ENCODE results near the gene SULT4A1. TPM values are rescaled to one million over a fixed set of nuclear protein-coding genes. Genes with fewer than 3 reads are reported as not detected.
A peak's percentile ranks its signal among the peaks of the same experiment; 100 is the strongest.
"Not testable (repeated sequence)": the region's sequence is repeated elsewhere in the genome, so short reads cannot be mapped to it uniquely, and the experiment has no call there.

The SULT4A1 gene, protein sequence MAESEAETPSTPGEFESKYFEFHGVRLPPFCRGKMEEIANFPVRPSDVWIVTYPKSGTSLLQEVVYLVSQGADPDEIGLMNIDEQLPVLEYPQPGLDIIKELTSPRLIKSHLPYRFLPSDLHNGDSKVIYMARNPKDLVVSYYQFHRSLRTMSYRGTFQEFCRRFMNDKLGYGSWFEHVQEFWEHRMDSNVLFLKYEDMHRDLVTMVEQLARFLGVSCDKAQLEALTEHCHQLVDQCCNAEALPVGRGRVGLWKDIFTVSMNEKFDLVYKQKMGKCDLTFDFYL
- 0.25 and 0.87 TPM in 2 replicates for total RNA-seq (2012; rRNA removed)

DNA sequence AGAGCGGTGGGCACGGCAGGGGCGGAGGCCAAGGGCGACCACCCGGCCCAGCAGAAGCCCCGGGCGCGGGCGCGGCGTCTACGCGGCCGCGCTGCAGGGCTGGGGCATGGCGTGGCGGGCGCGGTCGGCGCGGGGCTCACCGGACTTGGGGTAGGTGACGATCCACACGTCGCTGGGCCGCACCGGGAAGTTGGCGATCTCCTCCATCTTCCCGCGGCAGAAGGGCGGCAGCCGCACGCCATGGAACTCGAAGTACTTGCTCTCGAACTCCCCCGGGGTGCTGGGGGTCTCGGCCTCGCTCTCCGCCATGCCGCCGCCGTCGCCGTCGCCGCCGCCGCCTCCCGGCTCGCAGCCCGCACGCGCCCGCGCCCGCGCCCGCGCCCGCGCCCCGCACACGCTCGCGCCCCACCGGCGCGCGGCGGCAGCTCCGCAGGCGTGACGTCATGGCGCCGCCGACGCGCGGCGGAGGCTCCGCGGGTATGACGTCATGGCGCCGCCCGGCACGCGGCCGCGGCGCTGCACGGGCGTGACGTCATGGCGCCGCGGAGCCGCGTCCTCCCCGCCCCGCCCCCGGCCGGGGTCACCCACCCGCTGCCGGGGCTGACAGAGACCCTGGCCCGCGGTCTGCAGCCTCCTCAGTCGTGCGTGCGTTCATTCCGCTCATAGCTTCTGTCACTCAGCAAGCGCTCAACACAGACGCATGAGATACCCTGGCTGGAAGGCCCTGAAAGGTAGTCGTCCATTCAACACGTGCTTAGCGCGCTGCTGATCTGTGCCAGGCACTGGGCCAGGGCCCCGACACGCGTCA is at the start of gene SULT4A1:
Gene SULT4A1, minus strand, starts transcription at position 440 of the 808 bp plus-strand sequence. Its CDS starts 131 bp downstream, at position 309.
- H3K9ac ChIP-seq (ENCODE audit: low read depth, low read length): no peak within 1 kb of the TSS
- no peaks in the 10 kb centered on the region for H3K36me3 ChIP-seq (ENCODE audit: insufficient read depth, low read length)
- H3K9me3 ChIP-seq (replicated peaks; ENCODE audit: low read length): no peaks in the 10 kb centered on the region
- H3K4me3 ChIP-seq (ENCODE audit: low read length): peak within 1 kb of the TSS; percentile 62
- H3K4me1 ChIP-seq (ENCODE audit: control insufficient read depth, insufficient read depth, low read length): no peaks in the 10 kb centered on the region
- peak within 1 kb of the TSS; percentile 65 for H3K4me2 ChIP-seq (ENCODE audit: low read length)
- H3K27me3 ChIP-seq (ENCODE audit: control insufficient read depth, insufficient read depth, low read length): peaks cover 57% of the 10 kb centered on the region

DNA sequence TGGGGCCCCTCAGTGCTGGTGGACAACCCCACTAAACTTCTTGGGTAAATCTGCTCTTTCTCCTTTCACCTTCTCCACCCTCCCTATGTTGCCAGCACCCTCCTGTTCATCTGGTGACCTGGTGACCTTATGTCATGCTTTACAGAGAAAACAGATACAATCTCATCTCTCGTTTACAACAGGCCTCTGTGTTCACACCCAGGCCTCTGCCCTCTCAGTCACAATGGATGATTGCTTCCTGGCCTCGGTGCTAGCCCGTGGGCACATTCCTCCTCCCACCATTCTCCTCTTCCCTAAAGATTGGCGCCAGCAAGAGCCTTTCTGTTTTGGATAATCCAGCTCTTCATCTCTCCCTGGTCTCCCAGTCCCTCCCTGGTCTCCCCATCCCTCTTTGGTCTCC is 49.0 kb upstream of the SULT4A1 start:
- Histone ChIP-seq H3K27me3 (ENCODE audit: control insufficient read depth, insufficient read depth, low read length) (peaks cover 32% of the 10 kb centered on the region), H3K4me2 (ENCODE audit: low read length) (no peak overlapping the region), H3K4me3 (ENCODE audit: low read length) (no peak overlapping the region), H3K36me3 (ENCODE audit: insufficient read depth, low read length) (no peaks in the 10 kb centered on the region), H3K4me1 (ENCODE audit: control insufficient read depth, insufficient read depth, low read length) (peaks cover 6% of the 10 kb centered on the region), H3K9ac (ENCODE audit: low read depth, low read length) (no peak overlapping the region), H3K9me3 (replicated peaks; ENCODE audit: low read length) (no peaks in the 10 kb centered on the region)

DNA sequence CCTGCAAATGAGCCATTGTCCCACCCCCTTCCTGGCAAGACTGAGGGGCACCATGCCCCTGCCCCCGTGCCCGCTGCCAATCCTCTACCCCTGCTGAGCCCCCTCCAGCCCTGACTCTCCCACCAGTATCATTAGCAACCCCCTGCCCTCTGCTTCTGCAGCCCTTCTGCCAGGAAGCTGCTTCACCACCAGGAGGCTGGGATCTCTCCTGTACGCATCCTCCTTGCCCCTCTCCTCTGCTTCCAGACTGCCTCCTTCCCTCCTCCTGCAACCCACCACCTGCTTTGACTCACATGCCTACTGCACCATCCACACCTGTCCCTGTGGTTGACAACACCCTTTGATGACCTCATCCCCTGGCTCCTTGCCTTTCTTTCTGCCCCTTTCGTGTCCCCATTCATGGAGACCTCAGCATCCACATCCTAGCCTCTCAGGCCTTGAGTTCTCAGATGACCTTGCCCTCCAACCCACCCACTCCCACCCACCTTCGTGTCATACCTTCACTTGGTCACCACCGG is 47.9 kb upstream of the SULT4A1 start:
- Histone ChIP-seq H3K4me1 (ENCODE audit: control insufficient read depth, insufficient read depth, low read length) (no peaks in the 10 kb centered on the region), H3K4me2 (ENCODE audit: low read length) (no peak overlapping the region), H3K27me3 (ENCODE audit: control insufficient read depth, insufficient read depth, low read length) (peaks cover 35% of the 10 kb centered on the region), H3K9ac (ENCODE audit: low read depth, low read length) (no peak overlapping the region), H3K36me3 (ENCODE audit: insufficient read depth, low read length) (no peaks in the 10 kb centered on the region), H3K9me3 (replicated peaks; ENCODE audit: low read length) (no peaks in the 10 kb centered on the region), H3K4me3 (ENCODE audit: low read length) (no peak overlapping the region)

DNA sequence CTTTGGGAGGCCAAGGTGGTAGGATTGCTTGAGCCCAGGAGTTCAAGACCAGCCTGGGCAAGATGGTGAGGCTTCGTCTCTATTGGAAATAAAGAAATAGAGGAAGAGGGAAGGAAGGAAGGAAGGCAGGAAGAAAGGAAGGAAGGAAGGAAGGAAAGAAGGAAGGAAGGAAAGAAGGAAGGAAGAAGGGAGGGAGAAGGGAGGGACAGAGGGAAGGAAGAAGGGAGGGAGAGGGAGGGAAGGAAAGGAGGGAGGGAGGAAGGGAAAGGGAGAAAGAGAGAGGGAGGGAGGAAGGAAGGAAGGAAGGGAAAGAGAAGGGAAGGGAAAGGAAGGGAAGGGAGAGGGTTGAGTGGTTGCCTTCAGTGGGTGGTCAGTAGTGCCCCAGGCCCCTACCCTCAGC is 47.4 kb upstream of the SULT4A1 start:
- H3K4me2 ChIP-seq (ENCODE audit: low read length): no peak overlapping the region
- H3K9me3 ChIP-seq (replicated peaks; ENCODE audit: low read length): no peaks in the 10 kb centered on the region
- H3K36me3 ChIP-seq (ENCODE audit: insufficient read depth, low read length): no peaks in the 10 kb centered on the region
- H3K4me3 ChIP-seq (ENCODE audit: low read length): no peak overlapping the region
- no peaks in the 10 kb centered on the region for H3K4me1 ChIP-seq (ENCODE audit: control insufficient read depth, insufficient read depth, low read length)
- no peak overlapping the region for H3K9ac ChIP-seq (ENCODE audit: low read depth, low read length)
- peaks cover 33% of the 10 kb centered on the region for H3K27me3 ChIP-seq (ENCODE audit: control insufficient read depth, insufficient read depth, low read length)

DNA sequence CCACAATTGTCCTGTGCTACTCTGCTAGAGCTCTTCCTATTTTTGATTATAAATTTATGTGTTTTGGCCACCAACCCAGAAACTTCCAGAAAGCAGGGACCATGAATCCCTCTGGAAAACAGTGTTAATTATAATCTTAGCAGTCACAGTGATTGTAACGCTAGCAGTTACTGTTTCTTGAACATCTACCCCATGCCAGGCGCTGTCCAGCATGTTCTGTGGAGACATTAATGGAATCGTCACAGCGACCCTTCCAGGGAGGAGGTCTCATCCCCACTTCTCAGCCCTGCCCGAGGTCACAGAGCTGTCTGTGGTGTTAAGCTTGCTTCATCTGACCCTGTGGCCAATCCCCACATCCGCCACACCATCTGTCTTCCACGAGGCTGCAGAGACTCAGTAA is 43.4 kb upstream of the SULT4A1 start:
- Histone ChIP-seq H3K9ac (ENCODE audit: low read depth, low read length) (no peak overlapping the region), H3K36me3 (ENCODE audit: insufficient read depth, low read length) (no peaks in the 10 kb centered on the region), H3K4me2 (ENCODE audit: low read length) (no peak overlapping the region), H3K4me1 (ENCODE audit: control insufficient read depth, insufficient read depth, low read length) (peaks cover 19% of the 10 kb centered on the region), H3K9me3 (replicated peaks; ENCODE audit: low read length) (no peaks in the 10 kb centered on the region), H3K27me3 (ENCODE audit: control insufficient read depth, insufficient read depth, low read length) (peaks cover 14% of the 10 kb centered on the region), H3K4me3 (ENCODE audit: low read length) (no peak overlapping the region)

DNA sequence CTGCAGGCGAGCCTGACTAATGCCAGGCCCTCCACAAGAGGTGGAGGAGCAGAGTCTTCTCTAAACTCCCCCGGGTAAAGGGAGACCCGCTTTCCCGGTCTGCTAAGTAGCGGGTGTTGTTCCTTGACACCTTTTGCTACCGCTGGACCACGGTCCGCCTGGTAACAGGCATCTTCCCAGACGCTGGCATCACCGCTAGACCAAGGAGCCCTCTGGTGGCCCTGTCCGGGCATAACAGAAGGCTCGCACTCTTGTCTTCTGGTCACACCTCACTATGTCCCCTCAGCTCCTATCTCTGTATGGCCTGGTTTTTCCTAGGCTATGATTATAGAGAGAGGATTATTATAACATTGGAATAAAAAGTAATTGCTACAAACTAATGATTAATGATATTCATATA is 42.1 kb upstream of the SULT4A1 start:
- not testable (repeated sequence) for H3K9ac ChIP-seq (ENCODE audit: low read depth, low read length); H3K4me3 ChIP-seq (ENCODE audit: low read length); H3K9me3 ChIP-seq (replicated peaks; ENCODE audit: low read length); H3K36me3 ChIP-seq (ENCODE audit: insufficient read depth, low read length); H3K4me2 ChIP-seq (ENCODE audit: low read length); H3K27me3 ChIP-seq (ENCODE audit: control insufficient read depth, insufficient read depth, low read length)
- peaks cover 19% of the 10 kb centered on the region for H3K4me1 ChIP-seq (ENCODE audit: control insufficient read depth, insufficient read depth, low read length)

DNA sequence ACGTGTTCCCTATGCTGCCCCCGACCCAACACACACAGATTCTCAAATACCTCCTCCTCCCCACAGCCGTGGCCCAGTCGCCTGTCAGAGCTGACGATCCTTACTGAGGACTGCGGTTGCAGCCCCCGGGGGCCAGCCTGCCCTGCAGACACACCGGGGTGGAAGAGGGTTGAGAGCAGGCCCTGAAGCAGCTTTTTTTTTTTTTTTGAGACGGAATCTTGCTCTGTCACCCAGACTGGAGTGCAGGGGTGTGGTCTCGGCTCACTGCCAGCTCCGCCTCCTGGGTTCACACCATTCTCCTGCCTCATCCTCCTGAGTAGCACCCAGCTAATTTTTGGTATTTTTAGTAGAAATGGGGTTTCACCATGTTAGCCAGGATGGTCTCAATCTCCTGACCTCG is 40.7 kb upstream of the SULT4A1 start:
- H3K27me3 ChIP-seq (ENCODE audit: control insufficient read depth, insufficient read depth, low read length); H3K36me3 ChIP-seq (ENCODE audit: insufficient read depth, low read length); H3K4me2 ChIP-seq (ENCODE audit: low read length); H3K9me3 ChIP-seq (replicated peaks; ENCODE audit: low read length); H3K4me3 ChIP-seq (ENCODE audit: low read length); H3K9ac ChIP-seq (ENCODE audit: low read depth, low read length): not testable (repeated sequence)
- H3K4me1 ChIP-seq (ENCODE audit: control insufficient read depth, insufficient read depth, low read length): peaks cover 25% of the 10 kb centered on the region

DNA sequence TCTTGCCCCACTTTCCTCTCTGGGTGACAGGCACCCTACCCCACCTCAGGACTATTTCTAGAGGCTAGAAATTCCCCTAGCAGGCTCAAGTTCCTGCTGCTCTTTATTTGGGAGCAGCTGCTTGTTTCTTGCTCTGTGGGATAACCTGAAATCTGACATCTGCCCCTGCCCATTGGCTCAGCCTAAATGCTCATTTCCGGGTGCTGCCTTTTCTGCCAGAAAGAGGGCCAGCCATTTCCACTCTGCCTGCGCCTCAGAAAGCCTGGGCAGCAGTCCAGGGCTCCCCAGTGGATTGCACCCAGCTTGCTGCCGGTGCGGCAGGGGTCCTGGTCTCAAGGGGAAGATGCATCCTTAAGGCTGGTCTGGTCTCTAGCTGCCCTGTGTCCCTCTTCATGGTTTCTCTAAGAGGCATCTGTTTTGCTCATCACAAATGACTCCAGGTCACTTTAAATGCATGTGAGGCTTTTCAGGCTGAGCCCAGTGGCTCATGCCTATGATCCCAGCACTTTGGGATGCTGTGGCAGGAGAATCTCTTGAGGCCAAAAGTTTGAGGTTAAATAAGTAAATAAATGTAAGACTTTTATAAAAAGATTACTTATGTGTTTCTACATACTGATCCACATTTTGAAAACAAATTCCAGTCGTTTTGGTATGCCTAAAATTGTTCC is 39.8 kb upstream of the SULT4A1 start:
- Histone ChIP-seq H3K9ac (ENCODE audit: low read depth, low read length) (peak overlapping the region; percentile 54), H3K36me3 (ENCODE audit: insufficient read depth, low read length) (no peaks in the 10 kb centered on the region), H3K27me3 (ENCODE audit: control insufficient read depth, insufficient read depth, low read length) (peaks cover 5% of the 10 kb centered on the region), H3K9me3 (replicated peaks; ENCODE audit: low read length) (no peaks in the 10 kb centered on the region), H3K4me3 (ENCODE audit: low read length) (peak overlapping the region; percentile 47), H3K4me2 (ENCODE audit: low read length) (peak overlapping the region; percentile 54), H3K4me1 (ENCODE audit: control insufficient read depth, insufficient read depth, low read length) (peaks cover 33% of the 10 kb centered on the region)

DNA sequence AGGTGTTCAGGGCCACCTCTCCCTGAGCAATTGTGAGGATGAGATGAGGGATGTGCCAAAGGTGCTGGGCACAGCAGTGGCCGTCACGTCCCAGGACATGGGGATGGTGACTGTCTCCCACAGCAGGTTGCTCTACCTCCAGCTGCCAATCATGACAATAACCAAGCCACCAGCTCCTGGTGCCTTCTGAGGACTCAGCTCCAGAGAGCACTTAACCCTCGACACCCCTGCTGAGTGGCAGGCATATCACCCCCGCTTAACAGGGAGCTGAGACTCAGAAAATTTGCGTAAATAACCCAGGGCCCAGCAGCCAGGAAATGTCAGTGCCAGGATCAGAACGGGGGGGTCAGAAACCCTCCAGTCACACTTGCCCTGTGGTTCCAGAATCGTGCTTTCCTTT is 37.9 kb upstream of the SULT4A1 start:
- no peak overlapping the region for H3K4me3 ChIP-seq (ENCODE audit: low read length)
- no peak overlapping the region for H3K9ac ChIP-seq (ENCODE audit: low read depth, low read length)
- H3K9me3 ChIP-seq (replicated peaks; ENCODE audit: low read length): no peaks in the 10 kb centered on the region
- H3K27me3 ChIP-seq (ENCODE audit: control insufficient read depth, insufficient read depth, low read length): peaks cover under 1% of the 10 kb centered on the region
- H3K4me1 ChIP-seq (ENCODE audit: control insufficient read depth, insufficient read depth, low read length): peaks cover 33% of the 10 kb centered on the region
- H3K4me2 ChIP-seq (ENCODE audit: low read length): no peak overlapping the region
- no peaks in the 10 kb centered on the region for H3K36me3 ChIP-seq (ENCODE audit: insufficient read depth, low read length)

DNA sequence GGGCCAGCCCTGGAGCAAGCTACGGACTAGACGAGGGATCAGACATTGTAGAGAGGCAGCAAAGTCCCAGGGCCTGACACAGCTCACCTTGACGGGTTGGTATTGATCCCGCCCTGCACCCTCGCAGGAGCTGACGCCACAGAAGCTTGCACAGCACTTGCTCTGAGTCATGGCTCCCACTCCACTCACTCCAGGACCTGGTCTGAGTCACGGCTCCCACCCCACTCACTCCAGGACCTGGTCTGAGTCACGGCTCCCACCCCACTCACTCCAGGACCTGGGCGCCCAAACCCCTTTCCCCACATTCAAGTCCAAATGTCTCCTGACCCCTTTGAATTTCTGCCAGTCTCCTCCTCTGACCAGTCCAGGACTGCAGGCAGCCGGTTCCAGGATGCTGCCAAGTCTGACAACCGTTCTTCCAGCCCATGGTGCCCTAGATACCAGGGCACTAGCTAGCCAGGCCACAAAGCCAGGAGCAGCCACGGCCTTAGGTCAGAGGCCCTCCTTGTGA is 35.5 kb upstream of the SULT4A1 start:
- Histone ChIP-seq H3K27me3 (ENCODE audit: control insufficient read depth, insufficient read depth, low read length) (peaks cover 19% of the 10 kb centered on the region), H3K4me1 (ENCODE audit: control insufficient read depth, insufficient read depth, low read length) (peaks cover 28% of the 10 kb centered on the region), H3K9ac (ENCODE audit: low read depth, low read length) (no peak overlapping the region), H3K9me3 (replicated peaks; ENCODE audit: low read length) (no peaks in the 10 kb centered on the region), H3K4me2 (ENCODE audit: low read length) (peak overlapping the region; percentile 18), H3K36me3 (ENCODE audit: insufficient read depth, low read length) (no peaks in the 10 kb centered on the region), H3K4me3 (ENCODE audit: low read length) (no peak overlapping the region)

DNA sequence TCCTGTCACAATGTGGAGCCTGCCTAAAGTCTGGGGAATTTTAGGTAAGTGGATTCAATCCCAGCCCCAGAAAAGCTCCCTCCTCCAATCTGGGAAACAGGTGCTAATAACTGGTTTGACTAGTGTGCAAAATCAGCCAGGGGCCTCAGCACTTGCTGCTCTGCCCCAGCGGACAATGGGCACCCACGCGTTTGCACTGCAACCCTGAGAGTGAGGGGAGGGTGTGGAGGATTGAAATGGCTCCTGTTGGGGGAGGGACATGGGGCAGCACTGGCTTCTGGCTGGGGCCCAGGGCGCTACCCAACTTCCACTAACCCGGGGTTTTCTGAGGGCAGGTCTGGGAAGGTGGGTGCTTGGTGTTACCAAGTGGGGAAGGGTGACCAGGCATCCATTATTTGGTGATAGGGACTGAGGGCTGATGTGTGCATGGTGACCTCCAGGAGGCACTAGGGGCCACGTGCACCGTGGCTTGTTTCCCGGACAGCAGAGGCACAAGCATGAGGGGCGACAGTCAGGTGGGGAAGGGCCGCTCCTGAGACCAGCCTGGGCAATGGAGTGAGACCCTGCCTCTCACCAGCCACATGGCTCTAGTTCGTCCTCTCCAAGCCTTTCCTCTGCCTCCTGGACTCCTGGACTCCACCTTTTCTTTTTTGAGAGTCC is 33.8 kb upstream of the SULT4A1 start:
- Histone ChIP-seq H3K27me3 (ENCODE audit: control insufficient read depth, insufficient read depth, low read length) (peaks cover 36% of the 10 kb centered on the region), H3K36me3 (ENCODE audit: insufficient read depth, low read length) (no peaks in the 10 kb centered on the region), H3K4me2 (ENCODE audit: low read length) (no peak overlapping the region), H3K4me1 (ENCODE audit: control insufficient read depth, insufficient read depth, low read length) (peaks cover 24% of the 10 kb centered on the region), H3K9me3 (replicated peaks; ENCODE audit: low read length) (no peaks in the 10 kb centered on the region), H3K9ac (ENCODE audit: low read depth, low read length) (no peak overlapping the region), H3K4me3 (ENCODE audit: low read length) (no peak overlapping the region)
